IPS-11a (cell line): Measurements from ENCODE around the gene ALDH3A2.
"Not testable (repeated sequence)": the region's sequence is repeated elsewhere in the genome, so short reads cannot be mapped to it uniquely, and the experiment has no call there.

Experiments
- H3K4me3 ChIP-seq: one replicate; pipeline ENCODE4 v1.5.1; 2013; ENCODE audit warnings: low read depth, low read length, control low read depth

Gene ALDH3A2

GRCh38 chr17:19677736-19678379, 29.3 kb downstream of the ALDH3A2 start:
- no peak overlapping the region for H3K4me3 ChIP-seq

DNA sequence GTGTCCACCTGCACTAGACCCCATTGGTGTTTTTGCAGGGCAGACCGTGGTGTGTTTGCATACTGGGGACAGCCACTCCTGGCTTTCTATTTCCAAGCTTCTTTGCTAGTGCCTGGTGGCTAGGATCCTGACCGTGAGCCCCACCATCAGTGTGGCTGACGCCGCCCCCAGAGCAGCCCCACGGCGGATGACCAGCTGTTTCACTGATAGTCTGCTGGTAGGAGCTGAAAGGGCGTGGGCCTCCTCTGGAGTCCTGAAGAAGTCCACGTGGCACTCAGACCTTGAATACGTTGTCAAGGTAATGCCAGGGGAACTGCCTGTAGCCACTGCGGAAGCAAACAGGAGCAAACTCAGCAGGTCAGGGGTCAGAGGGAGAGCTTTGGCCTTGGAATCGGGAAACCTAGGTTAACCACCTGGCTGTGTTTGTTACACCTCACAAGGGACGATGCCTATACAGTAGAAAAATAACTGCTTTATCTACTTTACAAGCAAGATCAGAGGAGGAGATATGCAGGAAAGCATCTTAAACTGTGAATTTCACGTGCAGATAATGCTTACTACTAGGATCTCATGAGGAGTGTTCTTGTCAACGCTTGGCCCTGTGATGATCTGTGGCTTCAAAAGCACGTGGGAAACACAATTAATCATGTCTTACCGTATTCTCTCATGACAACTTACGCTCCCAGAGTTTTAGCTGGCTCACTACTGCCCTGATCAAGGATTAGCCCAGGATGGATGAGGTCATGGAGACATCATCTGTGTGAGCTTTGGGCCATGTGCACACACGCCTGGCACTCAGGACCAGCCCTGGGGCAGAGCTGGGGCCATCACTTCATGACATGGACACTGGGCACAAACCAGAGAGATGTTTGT, 30.3 kb downstream of the ALDH3A2 start:
- H3K4me3 ChIP-seq: no peak overlapping the region

DNA sequence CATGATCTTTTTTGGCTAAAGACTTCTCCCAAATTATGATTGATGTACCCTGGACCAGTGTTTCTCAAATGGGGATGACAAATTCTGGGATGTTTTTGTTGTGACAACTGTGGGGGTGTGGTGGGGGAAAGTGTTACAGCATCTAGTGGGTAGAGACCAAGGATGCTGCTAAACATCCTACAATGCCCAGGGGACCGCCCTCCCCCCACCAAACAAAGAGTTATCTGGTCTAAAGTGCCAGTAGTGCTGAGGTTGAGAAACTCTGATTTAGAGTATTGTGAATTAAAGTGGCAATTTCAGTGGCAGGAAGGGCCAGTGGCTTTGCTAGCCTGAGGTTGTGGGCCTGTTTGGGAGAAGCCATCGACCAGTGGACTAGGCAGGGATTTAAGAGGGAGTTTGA, 34.6 kb downstream of the ALDH3A2 start:
- H3K4me3 ChIP-seq: no peak overlapping the region

GRCh38 chr17:19684909-19685580, 36.5 kb downstream of the ALDH3A2 start:
- not testable (repeated sequence) for H3K4me3 ChIP-seq

DNA sequence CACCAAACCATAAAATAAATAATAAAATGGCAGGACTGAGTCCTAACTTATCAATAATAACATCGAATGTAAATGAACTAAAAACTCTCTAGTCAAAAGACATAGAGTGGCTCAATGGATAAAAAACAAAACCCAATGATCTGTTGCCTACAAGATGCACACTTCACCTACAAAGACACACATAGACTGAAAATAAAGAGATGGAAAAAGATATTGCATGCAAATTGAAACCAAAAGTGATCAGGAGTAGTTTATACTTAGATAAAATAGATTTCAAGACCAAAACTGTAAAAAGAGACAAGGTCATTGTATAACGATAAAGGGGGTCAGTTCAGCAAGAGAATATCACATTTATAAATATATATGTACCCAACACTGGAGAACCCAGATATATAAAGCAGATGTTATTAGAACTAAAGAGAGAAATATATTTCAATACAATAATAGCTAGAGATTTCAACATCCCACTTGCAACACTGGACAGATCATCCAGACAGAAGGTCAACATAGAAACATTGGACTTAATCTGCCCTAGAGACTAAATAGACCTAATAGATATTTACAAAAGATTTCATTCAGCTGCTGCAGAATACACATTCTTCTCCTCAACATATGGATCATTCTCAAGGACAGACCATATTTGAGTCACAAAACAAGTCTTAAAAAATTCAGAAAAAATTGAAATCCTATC, 38.0 kb downstream of the ALDH3A2 start:
- H3K4me3 ChIP-seq: no peak overlapping the region

GRCh38 chr17:19702217-19702641, 53.7 kb downstream of the ALDH3A2 start:
- no peak overlapping the region for H3K4me3 ChIP-seq

DNA sequence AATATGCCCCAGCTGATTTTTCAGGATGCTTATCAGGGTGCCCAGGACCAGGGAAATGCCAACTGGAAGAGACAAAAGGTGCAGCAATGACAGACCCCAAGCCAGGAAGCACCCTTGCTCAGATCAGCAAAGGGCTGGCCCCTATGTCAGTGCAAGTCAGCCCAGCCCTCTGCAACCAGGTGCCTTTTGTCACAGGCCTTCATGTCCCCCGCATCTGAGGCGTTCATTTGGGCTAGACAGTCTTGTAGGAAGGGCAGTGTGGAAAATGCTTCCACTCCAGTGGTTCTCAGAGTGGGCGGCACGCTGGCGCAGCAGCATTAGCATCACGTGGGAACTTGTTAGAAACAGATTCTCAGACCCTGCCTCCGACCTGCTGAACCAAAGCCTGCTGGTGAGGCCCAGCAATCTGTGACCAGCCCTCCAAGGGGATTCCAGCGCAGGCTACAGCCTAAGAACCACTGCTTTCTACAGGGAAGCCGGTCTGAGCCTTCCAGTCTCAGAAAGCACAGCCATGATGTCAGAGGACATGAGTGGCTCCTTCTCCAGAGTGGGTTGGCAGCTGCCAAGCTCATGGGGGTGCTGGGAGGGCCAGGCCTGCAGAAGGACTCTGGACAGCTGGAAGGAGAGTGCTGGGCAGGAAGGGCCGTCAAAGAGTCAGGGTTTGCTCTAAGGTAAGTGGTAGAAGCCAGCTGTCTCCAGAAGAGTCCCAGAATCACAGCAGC, 54.7 kb downstream of the ALDH3A2 start:
- H3K4me3 ChIP-seq: no peak overlapping the region

- H3K4me3 ChIP-seq: no peak overlapping the region
Measured at GRCh38 chr17:19703828-19704613, 55.5 kb downstream of the ALDH3A2 start.

DNA sequence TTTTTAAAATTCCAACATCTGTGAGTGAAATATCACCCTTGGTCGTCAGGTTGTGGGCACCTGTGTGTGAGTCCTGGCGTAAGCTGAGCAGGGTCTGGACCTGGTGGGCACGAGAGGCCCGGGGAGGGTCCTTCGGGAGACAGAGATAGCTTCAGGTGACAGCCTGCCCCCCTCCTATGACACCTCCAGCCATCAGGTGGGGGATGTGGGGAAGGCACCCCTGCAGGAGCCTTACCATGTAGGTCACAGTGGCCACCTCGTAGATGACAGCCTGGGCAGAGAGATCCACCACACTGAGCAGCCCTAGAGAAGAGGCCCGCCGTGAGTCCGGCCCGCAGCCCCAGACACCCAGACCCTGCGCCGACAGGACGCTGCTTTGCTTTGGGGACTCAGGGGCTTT, 56.6 kb downstream of the ALDH3A2 start:
- no peak overlapping the region for H3K4me3 ChIP-seq

DNA sequence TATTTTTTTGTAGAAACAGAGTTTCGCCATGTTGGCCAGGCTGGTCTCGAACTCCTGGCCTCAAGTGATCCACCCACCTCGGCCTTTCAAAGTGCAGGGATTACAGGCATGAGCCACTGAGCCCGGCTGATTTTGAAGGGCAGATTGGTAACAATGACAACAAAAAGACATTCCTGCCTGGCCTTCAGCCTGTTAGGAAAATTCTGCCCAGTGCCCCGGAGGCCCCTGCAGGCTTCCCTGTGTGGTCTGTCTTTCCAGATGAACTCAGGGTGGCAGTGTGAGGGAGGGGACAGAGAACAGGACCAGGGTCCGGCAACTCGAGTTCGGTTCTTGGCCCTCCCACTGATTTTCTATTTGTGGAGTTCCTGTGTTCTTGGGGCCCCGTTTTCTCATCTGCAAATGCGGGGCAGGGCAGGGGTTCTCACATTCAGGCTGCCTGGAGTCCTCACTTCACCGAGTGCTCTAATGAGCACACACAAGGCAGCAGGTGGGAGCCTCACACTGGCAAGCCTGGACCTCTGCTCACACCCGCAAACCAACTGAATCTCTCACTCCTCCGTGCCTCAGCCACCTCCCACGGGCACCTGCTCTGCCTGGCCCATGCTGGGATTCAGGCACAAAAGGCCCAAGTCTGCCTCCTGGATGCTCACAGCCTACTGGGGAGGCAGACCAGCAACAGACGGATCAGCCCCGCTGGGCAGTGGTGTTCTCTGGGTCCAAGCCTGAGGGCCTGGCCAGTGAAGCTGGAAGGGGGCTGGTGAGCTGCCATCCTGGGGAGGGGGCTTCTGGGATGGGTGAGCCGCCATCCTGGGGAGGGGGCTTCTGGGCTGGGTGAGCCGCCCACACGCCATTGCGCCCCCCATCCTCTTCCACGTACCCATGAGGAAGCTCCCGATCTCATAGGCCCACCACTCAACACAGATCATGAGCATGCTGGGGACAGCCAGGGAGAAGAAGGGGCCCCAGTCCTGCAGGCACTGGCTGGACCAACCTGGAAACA, 57.5 kb downstream of the ALDH3A2 start:
- no peak overlapping the region for H3K4me3 ChIP-seq

DNA sequence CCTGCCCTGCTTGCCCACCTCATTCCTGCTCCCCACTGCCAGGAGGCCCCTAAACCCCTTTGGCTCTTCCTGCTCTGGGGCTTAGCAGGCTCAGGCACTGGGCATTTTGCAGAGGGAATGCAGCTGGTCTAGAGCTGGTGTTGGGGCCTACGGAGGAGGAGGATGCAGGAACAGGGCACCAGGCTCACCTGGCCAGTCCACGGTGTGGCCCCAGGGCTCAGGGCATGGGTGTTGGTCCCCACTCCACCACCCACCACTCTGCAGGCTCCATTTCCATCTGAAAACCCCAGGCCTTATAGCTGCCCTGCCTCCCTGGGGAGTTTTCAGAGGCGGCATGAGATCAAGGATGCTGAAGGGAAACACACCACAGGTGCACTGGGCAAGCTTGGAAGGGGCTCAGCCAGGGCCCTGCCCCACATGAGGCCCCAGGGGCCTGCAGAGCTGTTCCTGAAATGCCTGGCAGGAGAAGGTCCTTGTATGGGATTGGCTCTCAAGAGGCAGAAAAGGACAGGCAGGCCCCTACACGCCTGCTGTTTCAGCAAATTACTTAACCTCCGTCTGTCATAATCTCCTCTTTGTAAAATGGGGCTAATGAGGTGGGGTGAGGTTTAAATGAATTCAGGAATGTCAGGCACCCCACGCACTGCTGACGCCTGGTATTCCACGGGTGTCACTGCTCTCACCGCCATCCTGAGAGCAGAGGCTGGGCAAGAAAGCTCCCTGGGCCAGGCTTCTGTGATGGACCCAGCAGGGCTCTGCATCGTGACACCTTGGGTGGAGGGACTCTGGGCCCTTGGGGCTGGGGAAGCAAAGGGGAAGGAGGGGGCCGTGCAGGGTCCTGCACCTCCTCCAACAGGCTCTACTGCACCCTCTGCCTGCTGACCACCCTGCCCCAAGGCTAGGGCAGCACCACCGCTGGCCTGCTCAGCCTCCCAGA, 58.5 kb downstream of the ALDH3A2 start:
- no peak overlapping the region for H3K4me3 ChIP-seq

DNA sequence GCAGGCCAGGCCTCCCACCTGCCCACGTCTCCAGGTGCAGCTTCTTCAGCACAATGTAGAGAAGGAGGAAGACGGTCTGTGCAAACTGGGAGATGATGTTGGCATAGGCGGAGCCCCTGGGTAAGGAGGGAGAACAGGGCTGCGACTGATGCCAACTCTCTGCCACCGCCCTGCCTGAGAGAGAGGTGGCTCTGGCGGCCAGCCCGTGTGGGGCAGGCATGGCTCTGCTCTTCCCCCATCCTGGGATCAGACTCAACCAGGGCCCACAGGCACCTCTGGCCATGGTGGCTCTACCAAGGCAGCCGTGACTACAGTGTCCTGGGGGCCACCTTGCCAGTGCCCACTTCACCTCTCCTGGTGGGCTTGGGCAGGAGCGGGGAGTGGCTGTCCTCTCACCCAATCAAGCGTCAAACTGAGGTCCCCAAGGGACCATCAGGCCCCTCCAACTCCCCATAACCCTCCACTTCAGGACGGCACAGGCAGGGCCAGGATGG, 59.2 kb downstream of the ALDH3A2 start:
- no peak overlapping the region for H3K4me3 ChIP-seq

GRCh38 chr17:19708431-19709175, 60.1 kb downstream of the ALDH3A2 start:
- H3K4me3 ChIP-seq: no peak overlapping the region

- H3K4me3 ChIP-seq: no peak overlapping the region
Measured at GRCh38 chr17:19709841-19710240, 61.3 kb downstream of the ALDH3A2 start.

- no peak overlapping the region for H3K4me3 ChIP-seq
Measured at GRCh38 chr17:19712436-19713004, 64.0 kb downstream of the ALDH3A2 start.

DNA sequence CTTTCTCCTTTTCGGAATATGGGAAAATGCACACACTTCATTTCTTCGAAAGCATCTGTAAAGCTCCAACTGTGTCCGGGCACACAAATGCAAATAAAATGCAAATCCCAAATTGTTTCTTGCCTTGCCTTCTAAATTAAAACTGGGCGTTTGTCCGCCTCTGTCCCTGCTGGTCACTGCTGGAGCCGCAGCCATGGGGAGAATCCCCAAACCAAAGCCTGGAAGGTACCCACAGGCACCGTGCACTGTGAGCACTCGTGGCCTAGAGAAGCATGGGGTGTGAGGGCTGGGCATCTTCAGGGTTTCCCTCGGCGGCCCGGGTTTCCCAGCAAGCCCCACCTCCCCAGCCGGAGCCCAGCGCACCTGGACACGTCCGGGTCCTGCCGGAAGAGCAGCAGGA, 64.9 kb downstream of the ALDH3A2 start:
- H3K4me3 ChIP-seq: no peak overlapping the region
